ENCODE results near the gene GPR68.

GRCh38 chr14:91255026-91255695 is 10.7 kb upstream of the GPR68 start:
- TF ChIP-seq CTCF (optimal IDR thresholded peaks at IDR 0.05 in 1 of 3, IDR thresholded peaks at IDR 0.05 in 1 of 3, conservative IDR thresholded peaks at IDR 0.05 in 1 of 3; ENCODE audit: extremely low read depth in 1 of 3, insufficient read depth in 2 of 3, low read length in 3 of 3) (peak in 1 of 3 experiments; percentile 48), EZH2 (IDR thresholded peaks at IDR 0.05; ENCODE audit: low read length) (no peak)

Data from keratinocyte (primary cell).